ENCODE data around the gene MYEOV.

The MYEOV gene

DNA sequence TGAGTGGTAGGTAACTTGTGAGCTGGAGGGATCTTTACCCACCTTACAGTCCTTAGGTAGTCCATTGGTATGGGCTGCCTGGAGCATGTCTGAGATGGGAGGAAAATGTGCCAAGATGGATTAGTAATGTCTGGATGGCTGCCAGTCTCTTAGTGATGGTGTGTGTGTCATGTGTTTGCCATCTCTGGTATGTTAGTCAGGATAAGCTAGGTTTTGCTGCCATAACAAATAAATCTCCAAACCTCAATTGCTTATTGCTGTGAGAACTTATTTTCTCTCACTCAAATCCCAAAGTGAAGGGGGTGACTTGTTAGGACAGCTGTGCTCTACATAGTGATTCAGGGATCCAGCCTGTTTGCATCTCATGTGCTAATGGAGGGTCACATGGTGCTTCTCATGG is 40.9 kb upstream of the MYEOV start:
- no peak for DNase-seq (ENCODE audit: low read depth, low spot score)
- Histone ChIP-seq H3K27me3 (ENCODE audit: control insufficient read depth, insufficient read depth, low read length) (no peaks in the 10 kb centered on the region; the same call in 1 of the 2 replicates), H3K4me3 (ENCODE audit: low read length) (no peak overlapping the region), H3K9me3 (ENCODE audit: control insufficient read depth, insufficient read depth, low read length) (no peaks in the 10 kb centered on the region), H3K27ac (ENCODE audit: low read length) (no peak overlapping the region), H3K36me3 (ENCODE audit: control insufficient read depth, insufficient read depth, low read length) (no peaks in the 10 kb centered on the region), H3K4me1 (ENCODE audit: control insufficient read depth, insufficient read depth, low read length) (peaks cover 9% of the 10 kb centered on the region)

DNA sequence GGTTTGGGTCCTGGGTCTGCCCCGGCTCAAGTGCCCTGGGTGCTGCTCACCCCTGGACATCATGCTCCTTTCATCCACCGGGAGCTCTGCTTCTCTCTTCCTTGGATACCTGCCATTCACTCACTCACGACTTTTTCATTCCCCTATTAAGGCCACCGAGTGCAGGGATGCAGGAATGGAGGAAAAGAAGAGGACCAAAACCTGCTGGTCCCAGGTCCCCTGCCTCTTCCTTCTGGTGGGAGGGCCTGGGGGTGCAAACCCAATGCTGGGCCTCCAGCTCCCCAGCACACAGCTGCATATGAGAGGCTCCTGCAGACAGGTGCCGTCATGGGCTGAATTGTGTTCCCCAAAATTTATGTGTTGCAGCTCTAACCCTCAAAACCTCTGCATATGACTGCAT is 36.8 kb upstream of the MYEOV start:
- Histone ChIP-seq H3K9me3 (ENCODE audit: control insufficient read depth, insufficient read depth, low read length) (no peaks in the 10 kb centered on the region), H3K36me3 (ENCODE audit: control insufficient read depth, insufficient read depth, low read length) (no peaks in the 10 kb centered on the region), H3K4me3 (ENCODE audit: low read length) (no peak overlapping the region), H3K27ac (ENCODE audit: low read length) (no peak overlapping the region), H3K4me1 (ENCODE audit: control insufficient read depth, insufficient read depth, low read length) (peaks cover 5% of the 10 kb centered on the region; the same call in 1 of the 2 replicates), H3K27me3 (ENCODE audit: control insufficient read depth, insufficient read depth, low read length) (no peaks in the 10 kb centered on the region)
- DNase-seq (ENCODE audit: low read depth, low spot score): no peak
- WGBS (ENCODE audit: insufficient coverage, insufficient read length): no CpG with 5 or more reads among the region's 5 CpGs

DNA sequence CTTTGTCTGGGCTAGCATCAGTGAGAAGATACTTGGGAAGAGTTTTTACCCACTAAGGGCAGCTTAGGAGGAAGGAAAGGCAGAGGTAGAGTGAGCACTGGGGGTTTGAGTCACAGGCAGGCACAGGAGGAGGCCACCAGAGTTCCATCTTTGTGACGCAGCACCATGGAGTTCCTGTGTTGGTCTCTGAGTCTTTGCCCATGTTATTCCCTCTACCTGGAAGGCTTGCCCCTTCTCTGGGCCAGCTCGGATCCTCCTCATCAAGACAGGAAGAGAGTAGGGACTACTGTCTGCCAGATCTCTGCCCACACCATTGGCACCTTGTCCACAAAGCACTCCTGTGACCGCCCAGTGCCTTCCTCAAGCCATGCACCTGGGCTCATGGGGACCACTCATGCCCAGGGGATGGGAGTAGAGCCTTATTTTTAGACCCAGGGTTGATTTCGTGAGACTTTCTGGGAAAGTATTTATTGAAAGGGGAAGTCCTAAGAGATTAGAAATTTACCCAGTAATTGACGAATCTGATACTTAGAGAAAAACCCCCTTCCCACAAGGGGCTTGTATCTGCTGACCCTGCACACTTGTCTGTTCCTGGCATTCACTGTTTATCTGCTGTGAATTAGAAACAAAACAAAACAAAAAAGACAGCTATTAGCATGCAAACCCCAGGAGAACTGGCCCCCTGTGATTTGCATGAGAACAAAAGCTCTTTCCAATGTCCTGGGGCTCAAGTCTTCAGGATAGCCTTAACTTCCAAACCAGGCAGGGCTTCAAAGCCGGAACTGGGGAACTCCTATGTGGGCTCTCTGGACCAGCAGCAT is 35.9 kb upstream of the MYEOV start:
- no peak for DNase-seq (ENCODE audit: low read depth, low spot score)
- no peaks in the 10 kb centered on the region for H3K36me3 ChIP-seq (ENCODE audit: control insufficient read depth, insufficient read depth, low read length)
- no CpG with 5 or more reads among the region's 6 CpGs for WGBS (ENCODE audit: insufficient coverage, insufficient read length)
- H3K9me3 ChIP-seq (ENCODE audit: control insufficient read depth, insufficient read depth, low read length): no peaks in the 10 kb centered on the region
- H3K27ac ChIP-seq (ENCODE audit: low read length): no peak overlapping the region
- H3K4me1 ChIP-seq (ENCODE audit: control insufficient read depth, insufficient read depth, low read length): peaks cover 5% of the 10 kb centered on the region; the same call in 1 of the 2 replicates
- H3K4me3 ChIP-seq (ENCODE audit: low read length): no peak overlapping the region
- H3K27me3 ChIP-seq (ENCODE audit: control insufficient read depth, insufficient read depth, low read length): no peaks in the 10 kb centered on the region

DNA sequence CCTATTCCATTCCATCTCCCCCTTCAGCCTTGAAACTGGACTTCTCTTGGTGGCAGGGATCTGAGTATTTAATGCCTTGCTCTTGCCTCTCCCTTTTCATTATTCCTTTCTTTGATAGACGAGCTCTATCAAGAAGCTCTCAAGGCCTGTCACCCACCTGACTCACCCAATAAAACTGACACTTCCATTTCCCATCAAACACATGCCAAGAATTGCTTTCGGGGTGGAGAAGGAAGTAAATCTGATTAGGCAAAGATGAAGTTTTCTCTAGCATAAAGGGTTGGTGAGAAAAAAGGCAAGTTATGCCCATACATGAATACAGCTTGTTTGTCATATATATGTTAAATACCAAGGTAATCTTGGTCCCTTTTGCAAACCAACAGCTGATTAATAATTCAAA is 34.9 kb upstream of the MYEOV start:
- H3K27ac ChIP-seq (ENCODE audit: low read length): no peak overlapping the region
- H3K4me3 ChIP-seq (ENCODE audit: low read length): no peak overlapping the region
- DNase-seq (ENCODE audit: low read depth, low spot score): no peak
- H3K9me3 ChIP-seq (ENCODE audit: control insufficient read depth, insufficient read depth, low read length): no peaks in the 10 kb centered on the region
- H3K27me3 ChIP-seq (ENCODE audit: control insufficient read depth, insufficient read depth, low read length): no peaks in the 10 kb centered on the region
- H3K4me1 ChIP-seq (ENCODE audit: control insufficient read depth, insufficient read depth, low read length): peaks cover 5% of the 10 kb centered on the region; the same call in 1 of the 2 replicates
- H3K36me3 ChIP-seq (ENCODE audit: control insufficient read depth, insufficient read depth, low read length): no peaks in the 10 kb centered on the region
- no CpG with 5 or more reads among the region's 2 CpGs for WGBS (ENCODE audit: insufficient coverage, insufficient read length)

DNA sequence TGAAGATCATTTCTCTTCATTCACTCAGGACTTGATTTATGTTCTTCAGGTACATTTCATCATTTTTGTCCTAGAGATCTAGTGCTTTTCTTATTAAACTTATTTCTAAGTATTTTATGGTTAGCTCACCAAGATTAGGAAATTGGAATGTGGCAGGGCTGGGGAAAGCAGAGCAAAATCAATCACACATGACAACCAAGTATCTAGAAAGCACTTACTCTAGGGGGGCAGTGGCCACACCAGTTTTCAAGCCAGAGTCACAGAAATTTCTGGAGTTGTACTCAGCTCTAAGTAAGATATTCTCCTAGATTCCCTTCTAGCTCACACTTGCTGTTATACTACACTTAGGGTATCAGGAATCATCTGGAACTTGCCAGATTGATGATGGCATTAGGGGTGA is 33.3 kb upstream of the MYEOV start:
- Histone ChIP-seq H3K27me3 (ENCODE audit: control insufficient read depth, insufficient read depth, low read length) (no peaks in the 10 kb centered on the region), H3K9me3 (ENCODE audit: control insufficient read depth, insufficient read depth, low read length) (no peaks in the 10 kb centered on the region), H3K36me3 (ENCODE audit: control insufficient read depth, insufficient read depth, low read length) (no peaks in the 10 kb centered on the region), H3K4me3 (ENCODE audit: low read length) (no peak overlapping the region), H3K4me1 (ENCODE audit: control insufficient read depth, insufficient read depth, low read length) (peaks cover 5% of the 10 kb centered on the region; the same call in 1 of the 2 replicates), H3K27ac (ENCODE audit: low read length) (no peak overlapping the region)
- no peak for DNase-seq (ENCODE audit: low read depth, low spot score)

DNA sequence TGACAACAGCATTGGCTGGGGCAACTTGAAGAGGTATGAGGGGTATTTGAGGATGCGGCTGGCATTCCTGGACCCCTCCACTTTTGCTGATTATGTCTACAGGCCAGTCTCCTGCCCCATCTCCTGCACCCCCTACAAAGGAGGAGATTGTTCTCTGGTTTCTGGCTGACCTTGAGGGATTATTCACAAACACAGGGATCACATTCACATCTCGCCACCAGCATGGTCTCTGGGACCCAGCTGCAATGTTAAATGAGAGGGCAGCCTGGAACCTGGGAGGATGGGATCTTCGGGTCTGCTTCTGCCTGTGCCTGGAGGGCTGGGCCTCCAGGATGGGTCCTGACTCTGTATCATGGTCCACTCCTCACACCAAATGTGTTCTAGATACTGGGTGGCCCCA is 32.8 kb upstream of the MYEOV start:
- WGBS (ENCODE audit: insufficient coverage, insufficient read length): no CpG with 5 or more reads among the region's 3 CpGs
- DNase-seq (ENCODE audit: low read depth, low spot score): no peak
- Histone ChIP-seq H3K36me3 (ENCODE audit: control insufficient read depth, insufficient read depth, low read length) (no peaks in the 10 kb centered on the region), H3K4me1 (ENCODE audit: control insufficient read depth, insufficient read depth, low read length) (peaks cover 5% of the 10 kb centered on the region; the same call in 1 of the 2 replicates), H3K27ac (ENCODE audit: low read length) (no peak overlapping the region), H3K27me3 (ENCODE audit: control insufficient read depth, insufficient read depth, low read length) (no peaks in the 10 kb centered on the region), H3K4me3 (ENCODE audit: low read length) (no peak overlapping the region), H3K9me3 (ENCODE audit: control insufficient read depth, insufficient read depth, low read length) (no peaks in the 10 kb centered on the region)

DNA sequence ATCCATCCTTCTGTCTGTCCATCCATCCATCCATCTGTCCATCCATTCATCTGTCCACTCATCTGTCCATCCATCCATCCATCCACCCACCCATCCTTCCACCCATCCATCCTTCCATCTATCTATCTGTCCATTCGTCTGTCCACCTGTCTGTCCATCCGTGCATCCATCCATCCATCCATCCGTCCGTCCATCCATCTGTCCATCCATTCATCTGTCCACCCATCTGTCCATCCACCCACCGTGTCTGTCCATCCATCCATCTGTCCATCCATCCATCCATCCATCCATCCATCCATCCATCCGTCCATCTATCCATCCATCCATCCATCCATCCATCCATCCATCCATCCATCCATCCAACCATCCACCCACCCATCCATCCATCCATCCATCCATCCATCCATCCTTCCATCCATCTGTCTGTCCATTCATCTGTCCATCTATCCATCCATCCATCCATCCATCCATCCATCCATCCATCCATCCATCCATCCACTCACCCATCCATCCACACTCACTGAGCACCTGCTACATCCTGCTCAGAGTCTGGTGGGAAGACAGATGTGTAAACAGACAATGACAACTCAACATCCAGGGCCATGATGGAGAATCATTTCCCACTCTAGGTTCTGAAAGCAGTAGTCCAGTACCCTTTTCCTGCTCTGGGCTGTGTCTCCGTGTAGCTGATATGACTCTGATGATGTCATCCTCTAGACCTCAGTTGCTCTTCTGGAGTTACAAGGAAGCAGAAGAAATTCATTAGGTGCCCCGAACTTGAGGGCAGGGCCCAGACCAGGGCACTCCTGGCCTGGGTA is 30.8 kb upstream of the MYEOV start:
- Histone ChIP-seq H3K4me1 (ENCODE audit: control insufficient read depth, insufficient read depth, low read length) (peaks cover 1% of the 10 kb centered on the region; the same call in 1 of the 2 replicates), H3K9me3 (ENCODE audit: control insufficient read depth, insufficient read depth, low read length) (no peaks in the 10 kb centered on the region), H3K27ac (ENCODE audit: low read length) (no peak overlapping the region), H3K36me3 (ENCODE audit: control insufficient read depth, insufficient read depth, low read length) (no peaks in the 10 kb centered on the region), H3K4me3 (ENCODE audit: low read length) (no peak overlapping the region), H3K27me3 (ENCODE audit: control insufficient read depth, insufficient read depth, low read length) (no peaks in the 10 kb centered on the region)
- DNase-seq (ENCODE audit: low read depth, low spot score): no peak
- WGBS (ENCODE audit: insufficient coverage, insufficient read length): 83% methylated on average over 1 of the region's 8 CpGs

DNA sequence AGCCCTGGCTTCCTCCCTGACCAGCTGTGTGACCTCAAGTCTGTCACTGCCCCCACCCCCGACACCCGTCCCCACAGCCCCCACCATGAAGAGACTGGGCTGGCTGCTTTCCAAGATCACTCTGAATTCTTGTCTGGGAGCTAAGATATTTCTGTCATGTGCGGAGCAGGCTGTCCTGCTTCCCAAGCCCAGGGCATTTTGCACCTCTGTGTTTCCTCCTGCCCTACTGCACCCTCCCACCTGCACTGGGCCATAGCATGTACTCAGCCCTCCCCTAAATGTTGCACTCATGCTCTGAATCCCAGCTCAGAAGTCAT is 30.3 kb upstream of the MYEOV start:
- H3K4me3 ChIP-seq (ENCODE audit: low read length): no peak overlapping the region
- no peak overlapping the region for H3K27ac ChIP-seq (ENCODE audit: low read length)
- no CpG with 5 or more reads among the region's 3 CpGs for WGBS (ENCODE audit: insufficient coverage, insufficient read length)
- no peaks in the 10 kb centered on the region for H3K4me1 ChIP-seq (ENCODE audit: control insufficient read depth, insufficient read depth, low read length)
- H3K36me3 ChIP-seq (ENCODE audit: control insufficient read depth, insufficient read depth, low read length): no peaks in the 10 kb centered on the region
- no peaks in the 10 kb centered on the region for H3K27me3 ChIP-seq (ENCODE audit: control insufficient read depth, insufficient read depth, low read length)
- DNase-seq (ENCODE audit: low read depth, low spot score): no peak
- no peaks in the 10 kb centered on the region for H3K9me3 ChIP-seq (ENCODE audit: control insufficient read depth, insufficient read depth, low read length)

DNA sequence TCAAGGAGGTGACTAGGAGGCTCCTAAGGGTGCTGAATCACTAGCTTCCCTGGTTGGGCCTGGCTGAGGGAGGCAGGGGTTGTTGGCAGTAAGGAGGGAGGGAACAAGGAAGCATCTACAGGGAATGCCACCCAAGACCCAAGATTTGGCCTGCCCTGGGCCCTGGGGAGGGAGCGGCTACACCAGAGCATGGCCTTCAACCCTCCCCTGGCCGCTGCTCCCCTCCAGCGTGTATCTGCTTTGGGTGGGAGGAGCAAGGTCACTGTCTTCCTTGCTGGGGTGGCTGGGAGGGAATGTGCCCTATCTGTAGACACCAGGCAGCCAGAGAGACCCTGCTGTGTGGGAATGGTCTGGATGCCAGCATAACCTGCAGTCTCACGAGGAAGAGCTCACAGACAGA is 29.5 kb upstream of the MYEOV start:
- Histone ChIP-seq H3K27ac (ENCODE audit: low read length) (no peak overlapping the region), H3K27me3 (ENCODE audit: control insufficient read depth, insufficient read depth, low read length) (no peaks in the 10 kb centered on the region), H3K4me3 (ENCODE audit: low read length) (no peak overlapping the region), H3K4me1 (ENCODE audit: control insufficient read depth, insufficient read depth, low read length) (no peaks in the 10 kb centered on the region), H3K9me3 (ENCODE audit: control insufficient read depth, insufficient read depth, low read length) (no peaks in the 10 kb centered on the region), H3K36me3 (ENCODE audit: control insufficient read depth, insufficient read depth, low read length) (no peaks in the 10 kb centered on the region)
- no CpG with 5 or more reads among the region's 4 CpGs for WGBS (ENCODE audit: insufficient coverage, insufficient read length)
- DNase-seq (ENCODE audit: low read depth, low spot score): no peak

DNA sequence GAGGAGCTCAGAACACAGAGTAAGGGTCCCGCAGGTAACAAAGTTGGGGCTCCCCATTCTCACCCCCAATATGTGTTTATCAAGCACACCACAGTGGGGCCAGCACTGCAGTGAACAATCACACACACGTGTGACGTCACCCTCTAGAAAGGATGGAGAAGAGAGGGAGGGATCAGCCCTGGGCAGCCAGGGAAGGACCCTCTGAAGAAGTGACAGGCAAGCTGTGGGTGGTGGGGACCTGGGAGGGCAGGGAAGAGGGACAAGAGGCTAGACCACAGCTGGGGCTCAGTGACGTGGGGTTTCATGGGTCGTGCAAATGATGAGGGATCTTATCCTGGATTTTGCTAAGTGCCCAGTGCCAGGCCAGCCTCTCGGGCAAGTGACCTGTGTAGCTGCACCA is 28.7 kb upstream of the MYEOV start:
- no CpG with 5 or more reads among the region's 6 CpGs for WGBS (ENCODE audit: insufficient coverage, insufficient read length)

More for the DNA sequence above, 28.7 kb upstream of the MYEOV start:
- H3K4me1 ChIP-seq (ENCODE audit: control insufficient read depth, insufficient read depth, low read length): no peaks in the 10 kb centered on the region
- no peaks in the 10 kb centered on the region for H3K9me3 ChIP-seq (ENCODE audit: control insufficient read depth, insufficient read depth, low read length)
- no peaks in the 10 kb centered on the region for H3K27me3 ChIP-seq (ENCODE audit: control insufficient read depth, insufficient read depth, low read length)
- no peaks in the 10 kb centered on the region for H3K36me3 ChIP-seq (ENCODE audit: control insufficient read depth, insufficient read depth, low read length)
- H3K4me3 ChIP-seq (ENCODE audit: low read length): no peak overlapping the region
- H3K27ac ChIP-seq (ENCODE audit: low read length): no peak overlapping the region
- no peak for DNase-seq (ENCODE audit: low read depth, low spot score)

Measured in iPS DF 6.9 (cell line).